Glomerular visceral epithelial cell (primary cell): ENCODE data around the gene DDX39B.
"Not testable (repeated sequence)": the region's sequence is repeated elsewhere in the genome, so short reads cannot be mapped to it uniquely, and the experiment has no call there.

ENCODE experiments used
- DNase-seq: peaks from one replicate; pipeline ENCODE4 v3.0.0-alpha.2; 2016; ENCODE audit errors: extremely low spot score

The DDX39B gene

GRCh38 chr6:31541658-31542521, at the start of gene DDX39B:
DDX39B (minus strand) TSS chr6:31542003; CDS start chr6:31540532, 1,471 bp downstream.
- peak; percentile 98 for DNase-seq

- DNase-seq, result not testable (repeated sequence)
These were observed 48.9 kb upstream of the DDX39B start for GRCh38 chr6:31590691-31591090.

GRCh38 chr6:31588871-31589650, 47.3 kb upstream of the DDX39B start:
- DNase-seq, result no peak

- DNase-seq, result no peak
These were observed 46.3 kb upstream of the DDX39B start for GRCh38 chr6:31587791-31588777.

- no peak for DNase-seq
These were observed 44.9 kb upstream of the DDX39B start for GRCh38 chr6:31586599-31587281.

- DNase-seq, result no peak
These were observed 44.2 kb upstream of the DDX39B start, which contains the start of gene LST1 for GRCh38 chr6:31586008-31586407. LST1 (plus strand) TSS chr6:31586277; CDS start chr6:31587300, 1,023 bp downstream.

GRCh38 chr6:31585491-31585890, 43.7 kb upstream of the DDX39B start:
- DNase-seq, result no peak

GRCh38 chr6:31582230-31582643, 40.4 kb upstream of the DDX39B start, which contains the start of gene LTB:
LTB (minus strand) TSS chr6:31582424; CDS start chr6:31582417, 7 bp downstream.
- no peak for DNase-seq

- DNase-seq, result no peak
These were observed 39.8 kb upstream of the DDX39B start for GRCh38 chr6:31581434-31582229.

- peak; percentile 81 for DNase-seq
These were observed 39.1 kb upstream of the DDX39B start for GRCh38 chr6:31580807-31581433.

- no peak for DNase-seq
These were observed 38.6 kb upstream of the DDX39B start for GRCh38 chr6:31580438-31580740.

GRCh38 chr6:31579546-31580437, 38.0 kb upstream of the DDX39B start:
- no peak for DNase-seq

- no peak for DNase-seq
These were observed 37.3 kb upstream of the DDX39B start for GRCh38 chr6:31579119-31579505.

- DNase-seq, result peak; percentile 66
These were observed 36.6 kb upstream of the DDX39B start for GRCh38 chr6:31578184-31579118.

- no peak for DNase-seq
These were observed 35.8 kb upstream of the DDX39B start for GRCh38 chr6:31577579-31577966.

GRCh38 chr6:31576897-31577578, 35.2 kb upstream of the DDX39B start:
- no peak for DNase-seq
